ENCODE results near the gene FRS3.

Gene FRS3

DNA sequence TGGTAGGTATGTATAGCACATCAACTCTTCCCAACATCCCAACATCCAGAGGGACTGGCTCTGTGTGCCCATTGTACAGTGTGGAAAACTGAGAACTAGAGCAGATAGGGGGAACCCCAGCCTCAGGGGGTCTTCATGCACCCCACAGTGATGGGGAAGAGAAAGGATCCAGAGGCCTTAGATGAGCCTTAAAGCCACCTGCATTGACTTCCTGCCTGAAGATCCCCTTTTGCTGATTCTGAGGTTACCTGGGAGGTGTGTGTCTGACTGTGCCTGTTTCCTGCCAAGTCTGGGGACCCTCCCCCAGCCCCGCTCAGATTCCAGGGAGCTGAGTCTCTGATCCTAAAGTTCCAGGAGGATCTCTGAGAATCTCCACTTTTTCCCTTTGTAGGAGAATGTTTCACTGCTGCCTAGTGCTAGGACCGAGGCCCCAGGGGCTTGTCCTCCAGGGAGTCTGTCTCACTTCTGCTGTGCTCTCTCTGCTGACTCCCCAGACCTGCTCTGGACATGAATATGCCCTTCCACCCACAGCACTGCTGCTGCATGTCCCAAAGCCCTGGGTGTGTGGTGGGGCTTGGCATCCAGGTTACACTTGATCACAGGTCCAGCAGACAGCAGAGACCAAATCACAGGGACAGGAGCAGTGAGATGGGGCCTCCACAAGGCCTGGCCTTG lies 19.7 kb downstream of the FRS3 start:
- FAIRE-seq: no peak

DNA sequence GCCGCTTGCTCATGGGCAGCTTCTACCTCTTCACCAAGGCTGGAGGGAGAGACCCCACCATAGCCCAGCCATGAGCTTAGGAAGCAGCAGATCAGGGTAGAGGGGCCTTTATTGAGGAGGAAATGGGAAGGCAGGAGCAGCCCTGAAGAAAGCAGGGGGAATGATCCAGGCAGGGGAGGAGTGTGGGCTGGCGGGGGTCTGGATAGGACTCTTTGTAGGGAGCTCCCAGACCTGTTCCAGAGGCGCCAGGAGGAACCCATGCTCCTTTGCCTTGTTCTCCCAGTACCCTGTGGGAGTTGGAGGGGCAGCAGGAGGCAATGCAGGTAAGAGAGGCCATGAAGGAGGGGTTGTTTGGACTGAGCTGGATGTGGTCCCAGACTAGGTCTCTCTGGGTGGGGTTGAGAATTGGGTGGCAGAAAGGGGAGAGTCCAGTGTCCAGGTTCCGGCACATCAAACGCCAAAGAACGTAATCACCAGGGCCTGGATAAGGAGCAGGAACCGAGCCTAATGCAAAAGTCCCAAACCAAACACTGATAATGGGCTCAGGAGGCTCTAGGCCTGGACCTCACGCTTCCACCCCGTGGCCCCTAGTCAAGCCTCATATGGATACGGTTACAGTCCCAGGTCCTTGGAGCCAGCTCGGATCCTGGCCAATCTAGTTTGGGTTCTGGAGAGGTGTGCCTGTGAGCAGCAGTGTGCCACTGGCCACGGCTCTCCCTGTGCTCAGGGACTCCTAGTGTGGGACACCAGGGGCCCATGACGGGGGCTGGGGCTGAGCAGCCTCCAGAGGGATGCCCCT lies 20.4 kb downstream of the FRS3 start:
- DNase-seq (ENCODE audit: insufficient read length, low spot score) (no peak), FAIRE-seq (no peak)
- no peak for TF ChIP-seq POU2F2 (IDR thresholded peaks at IDR 0.05; ENCODE audit: low read depth, low read length)
- TF ChIP-seq TAF1 (IDR thresholded peaks at IDR 0.05; ENCODE audit: low read depth, low read length): no peak

More for the DNA sequence above, 19.7 kb downstream of the FRS3 start:
- TF ChIP-seq POLR2AphosphoS5 (IDR thresholded peaks at IDR 0.05; ENCODE audit: low read depth, low read length): no peak
- no peak for TF ChIP-seq TAF1 (IDR thresholded peaks at IDR 0.05; ENCODE audit: low read depth, low read length)
- no peak for TF ChIP-seq SPI1 (IDR thresholded peaks at IDR 0.05; ENCODE audit: low read depth, low read length)
- no peak for TF ChIP-seq POU2F2 (IDR thresholded peaks at IDR 0.05; ENCODE audit: low read depth, low read length)
- no peak for TF ChIP-seq POLR2A (IDR thresholded peaks at IDR 0.05; ENCODE audit: low read depth, low read length)
- no peak for TF ChIP-seq PAX5 (IDR thresholded peaks at IDR 0.05; ENCODE audit: insufficient read depth, low read length, severe bottlenecking)
- DNase-seq (ENCODE audit: insufficient read length, low spot score): no peak

DNA sequence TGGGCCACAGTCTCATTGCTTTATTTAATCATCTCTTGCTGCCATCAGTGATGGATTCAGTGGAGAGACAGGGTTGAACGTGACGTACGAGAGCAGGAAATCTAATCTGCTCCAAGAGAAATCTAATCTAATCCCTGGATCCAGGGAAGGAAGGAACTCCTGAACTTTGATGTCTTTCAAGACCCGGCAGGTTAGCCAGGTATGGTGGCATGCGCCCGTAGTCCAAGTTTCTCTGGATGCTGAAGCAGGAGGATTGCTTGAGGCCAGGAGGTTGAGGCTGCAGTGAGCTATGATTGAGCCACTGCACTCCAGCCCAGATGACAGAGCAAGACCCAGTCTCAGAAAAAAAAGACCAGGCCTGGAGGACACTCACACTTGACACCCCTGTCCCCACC lies 21.1 kb downstream of the FRS3 start:
- FAIRE-seq (no peak), DNase-seq (ENCODE audit: insufficient read length, low spot score) (no peak)
- no peak for TF ChIP-seq POLR2AphosphoS5 (IDR thresholded peaks at IDR 0.05; ENCODE audit: low read depth, low read length)
- TF ChIP-seq POLR2A (IDR thresholded peaks at IDR 0.05; ENCODE audit: low read depth, low read length): no peak
- TF ChIP-seq SPI1 (IDR thresholded peaks at IDR 0.05; ENCODE audit: low read depth, low read length): no peak
- no peak for TF ChIP-seq TAF1 (IDR thresholded peaks at IDR 0.05; ENCODE audit: low read depth, low read length)
- no peak for TF ChIP-seq PAX5 (IDR thresholded peaks at IDR 0.05; ENCODE audit: insufficient read depth, low read length, severe bottlenecking)
- TF ChIP-seq POU2F2 (IDR thresholded peaks at IDR 0.05; ENCODE audit: low read depth, low read length): no peak

DNA sequence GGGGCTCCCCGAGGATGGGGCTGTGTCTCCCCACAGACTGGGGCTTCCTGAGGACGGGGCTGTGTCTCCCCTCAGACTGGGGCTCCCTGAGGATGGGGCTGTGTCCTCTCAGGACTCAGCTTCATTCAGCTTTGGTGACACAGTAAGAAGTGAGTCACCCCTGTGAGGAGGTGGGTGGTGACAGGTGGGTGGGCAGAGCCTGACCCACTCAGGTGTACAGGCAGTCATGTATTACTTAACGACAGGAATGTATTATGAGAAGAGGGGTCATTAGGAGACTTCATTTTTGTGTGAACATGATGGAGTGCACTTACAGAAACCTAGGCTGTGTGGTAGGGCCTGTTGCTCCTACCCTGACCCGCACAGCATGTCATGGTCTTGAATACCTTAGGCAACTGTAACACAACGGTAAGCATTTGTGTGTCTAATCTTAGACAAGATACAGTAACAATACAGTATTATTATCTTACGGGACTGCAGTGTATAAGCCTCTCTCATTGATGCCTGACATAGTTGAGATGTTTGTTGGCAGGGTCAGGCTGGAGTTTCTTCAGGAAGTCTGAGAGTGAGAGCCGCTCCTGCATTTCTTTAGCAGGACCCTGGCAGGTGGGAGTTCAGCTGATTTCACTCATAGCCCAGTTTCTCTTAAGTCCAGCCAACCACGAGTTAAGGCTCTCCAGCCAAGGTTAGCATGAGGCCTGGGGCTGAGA lies 21.6 kb downstream of the FRS3 start:
- no peak for DNase-seq (ENCODE audit: insufficient read length, low spot score)
- no peak for FAIRE-seq
- no peak for TF ChIP-seq TAF1 (IDR thresholded peaks at IDR 0.05; ENCODE audit: low read depth, low read length)
- no peak for TF ChIP-seq POU2F2 (IDR thresholded peaks at IDR 0.05; ENCODE audit: low read depth, low read length)
- TF ChIP-seq POLR2A (IDR thresholded peaks at IDR 0.05; ENCODE audit: low read depth, low read length): no peak
- no peak for TF ChIP-seq POLR2AphosphoS5 (IDR thresholded peaks at IDR 0.05; ENCODE audit: low read depth, low read length)
- TF ChIP-seq PAX5 (IDR thresholded peaks at IDR 0.05; ENCODE audit: insufficient read depth, low read length, severe bottlenecking): no peak
- no peak for TF ChIP-seq SPI1 (IDR thresholded peaks at IDR 0.05; ENCODE audit: low read depth, low read length)

DNA sequence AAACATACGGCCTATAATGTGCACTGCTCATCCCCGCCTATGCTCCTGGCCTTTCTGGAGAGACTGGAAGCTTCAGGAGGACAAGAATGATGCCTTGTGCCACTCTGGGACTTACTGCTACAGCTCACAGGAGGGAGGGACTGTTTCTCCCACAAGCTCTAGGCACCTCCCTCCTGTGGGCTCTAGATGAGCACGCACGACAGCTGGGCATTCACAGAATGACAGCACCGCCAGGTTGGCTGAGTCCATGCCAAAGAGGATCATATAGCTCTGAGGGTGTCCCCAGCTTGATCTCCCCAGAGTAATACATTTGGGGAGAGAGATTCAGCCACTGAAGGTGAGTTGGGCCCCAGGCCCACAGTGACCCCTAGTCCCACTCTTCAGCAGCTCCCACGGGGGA lies 22.4 kb downstream of the FRS3 start:
- no peak for TF ChIP-seq TAF1 (IDR thresholded peaks at IDR 0.05; ENCODE audit: low read depth, low read length)
- no peak for TF ChIP-seq POLR2AphosphoS5 (IDR thresholded peaks at IDR 0.05; ENCODE audit: low read depth, low read length)
- FAIRE-seq: no peak
- no peak for DNase-seq (ENCODE audit: insufficient read length, low spot score)

DNA sequence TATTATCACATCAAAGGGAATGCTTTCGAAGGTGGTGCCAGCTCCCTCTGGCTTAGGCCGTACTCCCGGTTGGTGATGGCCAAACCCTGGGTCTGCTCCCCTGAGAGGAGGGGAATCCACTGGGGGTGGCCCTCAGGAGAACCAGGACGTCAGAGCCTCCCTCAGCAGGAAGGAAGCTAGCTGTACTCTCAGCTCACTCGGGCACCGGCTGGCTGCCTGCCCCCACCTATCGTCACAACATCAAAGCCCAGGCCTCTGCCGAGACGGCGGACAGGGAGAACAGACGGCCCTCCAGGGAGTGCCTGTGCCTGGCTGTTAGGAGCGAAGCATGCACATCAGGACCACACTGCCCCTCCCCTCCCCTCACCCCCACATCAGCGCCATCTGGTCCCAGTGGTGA lies 23.3 kb downstream of the FRS3 start:
- DNase-seq (ENCODE audit: insufficient read length, low spot score): no peak
- no peak for FAIRE-seq
- TF ChIP-seq POLR2A (IDR thresholded peaks at IDR 0.05; ENCODE audit: low read depth, low read length): no peak
- no peak for TF ChIP-seq PAX5 (IDR thresholded peaks at IDR 0.05; ENCODE audit: insufficient read depth, low read length, severe bottlenecking)
- no peak for TF ChIP-seq SPI1 (IDR thresholded peaks at IDR 0.05; ENCODE audit: low read depth, low read length)
- TF ChIP-seq POU2F2 (IDR thresholded peaks at IDR 0.05; ENCODE audit: low read depth, low read length): no peak
- no peak for TF ChIP-seq POLR2AphosphoS5 (IDR thresholded peaks at IDR 0.05; ENCODE audit: low read depth, low read length)
- TF ChIP-seq TAF1 (IDR thresholded peaks at IDR 0.05; ENCODE audit: low read depth, low read length): no peak

DNA sequence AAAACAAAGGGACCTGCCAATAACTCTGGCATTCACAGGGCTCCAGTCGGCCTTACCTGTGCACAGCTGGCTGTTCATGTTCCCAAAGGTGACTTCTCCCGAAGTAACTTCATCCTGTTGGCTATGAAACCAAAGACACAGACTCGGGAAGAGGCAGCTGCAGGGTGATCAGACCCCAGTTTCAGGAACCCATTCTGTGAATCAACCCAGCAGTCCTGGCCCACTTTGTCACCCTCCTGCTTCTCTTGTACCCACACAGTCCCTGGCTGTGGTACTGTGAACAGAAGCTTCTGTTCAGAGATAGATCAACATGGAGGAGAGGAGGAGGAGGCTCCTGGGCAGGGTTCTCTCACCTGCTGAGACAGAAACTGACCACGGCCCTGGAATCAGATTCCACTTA lies 23.8 kb downstream of the FRS3 start:
- FAIRE-seq (no peak), DNase-seq (ENCODE audit: insufficient read length, low spot score) (no peak)
- TF ChIP-seq POU2F2 (IDR thresholded peaks at IDR 0.05; ENCODE audit: low read depth, low read length) (no peak), POLR2AphosphoS5 (IDR thresholded peaks at IDR 0.05; ENCODE audit: low read depth, low read length) (no peak), TAF1 (IDR thresholded peaks at IDR 0.05; ENCODE audit: low read depth, low read length) (no peak), POLR2A (IDR thresholded peaks at IDR 0.05; ENCODE audit: low read depth, low read length) (no peak), PAX5 (IDR thresholded peaks at IDR 0.05; ENCODE audit: insufficient read depth, low read length, severe bottlenecking) (no peak), SPI1 (IDR thresholded peaks at IDR 0.05; ENCODE audit: low read depth, low read length) (no peak)

DNA sequence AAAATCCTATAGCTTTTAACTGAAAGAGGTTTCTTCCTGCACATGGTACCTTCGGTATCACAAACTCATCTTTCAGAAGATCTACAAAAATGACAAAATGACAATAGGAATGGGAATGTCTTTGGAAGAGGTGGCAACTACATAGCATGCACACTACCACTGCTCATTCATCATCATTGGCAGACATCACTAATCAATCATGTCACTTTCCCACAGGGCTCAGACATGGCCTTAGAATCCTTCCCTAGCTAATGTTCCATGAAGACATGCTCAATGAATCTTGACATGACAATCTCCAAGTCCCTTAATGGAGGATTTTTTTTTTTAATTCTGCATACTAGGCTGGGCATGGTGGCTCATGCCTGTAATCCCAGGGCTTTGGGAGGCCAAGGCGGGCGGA lies 29.3 kb downstream of the FRS3 start:
- DNase-seq (ENCODE audit: insufficient read length, low spot score) (no peak), FAIRE-seq (no peak)

DNA sequence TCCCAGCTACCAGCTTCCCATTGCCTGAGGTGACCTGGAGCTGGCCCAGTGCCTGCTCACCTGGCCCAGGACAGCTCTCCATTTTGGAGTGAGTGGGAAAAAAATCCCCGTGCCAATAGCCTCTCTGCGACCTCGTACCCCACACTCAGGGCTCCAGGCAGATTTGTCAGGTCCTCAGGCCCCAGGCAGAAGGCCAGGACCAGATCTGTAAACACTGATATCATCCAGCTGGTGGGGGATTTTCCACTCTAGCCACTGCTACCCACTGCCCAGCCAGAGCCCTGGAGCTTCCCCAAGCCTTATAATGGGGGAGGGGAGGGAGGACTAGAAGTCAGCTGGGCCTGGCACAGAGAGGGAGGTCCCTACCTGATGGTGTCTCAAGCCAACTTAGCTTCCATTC lies 31.2 kb downstream of the FRS3 start:
- DNase-seq (ENCODE audit: insufficient read length, low spot score) (no peak), FAIRE-seq (no peak)
- TF ChIP-seq POU2F2 (IDR thresholded peaks at IDR 0.05; ENCODE audit: low read depth, low read length) (no peak), SPI1 (IDR thresholded peaks at IDR 0.05; ENCODE audit: low read depth, low read length) (no peak), PAX5 (IDR thresholded peaks at IDR 0.05; ENCODE audit: insufficient read depth, low read length, severe bottlenecking) (no peak), POLR2A (IDR thresholded peaks at IDR 0.05; ENCODE audit: low read depth, low read length) (no peak), POLR2AphosphoS5 (IDR thresholded peaks at IDR 0.05; ENCODE audit: low read depth, low read length) (no peak), TAF1 (IDR thresholded peaks at IDR 0.05; ENCODE audit: low read depth, low read length) (no peak)

More for the DNA sequence above, 29.3 kb downstream of the FRS3 start:
- TF ChIP-seq PAX5 (IDR thresholded peaks at IDR 0.05; ENCODE audit: insufficient read depth, low read length, severe bottlenecking) (no peak), POU2F2 (IDR thresholded peaks at IDR 0.05; ENCODE audit: low read depth, low read length) (no peak), SPI1 (IDR thresholded peaks at IDR 0.05; ENCODE audit: low read depth, low read length) (no peak), TAF1 (IDR thresholded peaks at IDR 0.05; ENCODE audit: low read depth, low read length) (no peak), POLR2A (IDR thresholded peaks at IDR 0.05; ENCODE audit: low read depth, low read length) (no peak), POLR2AphosphoS5 (IDR thresholded peaks at IDR 0.05; ENCODE audit: low read depth, low read length) (no peak)

All from GM12891 (cell line).